Fibroblast of villous mesenchyme (primary cell): Measurements from ENCODE around the gene SOX13. TPM values are rescaled to one million over a fixed set of nuclear protein-coding genes. Genes with fewer than 3 reads are reported as not detected.
"Not testable (repeated sequence)": the region's sequence is repeated elsewhere in the genome, so short reads cannot be mapped to it uniquely, and the experiment has no call there.

Experiments used
- DNase-seq: peaks from one replicate; pipeline ENCODE4 v3.0.0-alpha.2; 2010; ENCODE audit warnings: low read depth
- H3K4me3 ChIP-seq: 2 replicates; pipeline ENCODE4 v1.5.1; 2011; ENCODE audit warnings: low read depth, mild to moderate bottlenecking, low read length
- CTCF ChIP-seq: IDR thresholded peaks from 2 replicates; pipeline ENCODE4 v1.5.1; 2012; ENCODE audit warnings: low read depth, mild to moderate bottlenecking, low read length; ENCODE audit not compliant: insufficient read depth
- total RNA-seq: library from RNA; depleted of rRNA; stranded (reverse); fragments of >200 nt; gene quantifications from 2 replicates; pipeline ENCODE4 v1.2.3, GENCODE V29; 2012

SOX13 gene
- total RNA-seq, 1 donor = 14.7 TPM

- no peak for TF ChIP-seq CTCF
- no peak for DNase-seq
- H3K4me3 ChIP-seq = no peak overlapping the region
Observed at GRCh38 chr1:204044448-204044847, 28.5 kb upstream of the SOX13 start.

GRCh38 chr1:204045430-204045829, 27.5 kb upstream of the SOX13 start:
- no peak for DNase-seq
- no peak for TF ChIP-seq CTCF
- H3K4me3 ChIP-seq = no peak overlapping the region

- H3K4me3 ChIP-seq = no peak overlapping the region
- TF ChIP-seq CTCF = no peak
- DNase-seq = no peak
Observed at GRCh38 chr1:204046346-204046745, 26.6 kb upstream of the SOX13 start.

- not testable (repeated sequence) for DNase-seq, H3K4me3 ChIP-seq
Observed at GRCh38 chr1:204048796-204049195, 24.1 kb upstream of the SOX13 start.

DNA sequence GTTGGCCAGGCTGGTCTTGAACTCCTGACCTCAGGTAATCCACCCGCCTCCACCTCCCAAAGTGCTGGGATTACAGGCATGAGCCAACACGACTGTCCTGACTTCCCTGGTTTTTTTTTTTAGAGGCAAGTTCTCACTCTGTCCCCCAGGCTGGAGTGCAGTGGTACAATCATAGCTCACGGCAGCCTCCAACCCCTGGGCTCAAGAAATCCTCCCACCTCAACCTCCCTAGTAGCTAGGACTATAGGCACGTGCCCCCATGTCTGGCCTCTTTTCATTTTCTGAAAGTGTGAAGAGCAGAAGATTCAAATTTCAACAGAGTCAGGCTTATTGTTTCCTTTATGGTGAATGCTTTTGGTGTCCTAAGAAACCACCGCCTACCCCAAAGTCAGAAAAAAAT, 21.7 kb upstream of the SOX13 start:
- no peak for TF ChIP-seq CTCF
- H3K4me3 ChIP-seq = no peak overlapping the region
- DNase-seq = no peak

- TF ChIP-seq CTCF = no peak
- DNase-seq = no peak
- H3K4me3 ChIP-seq = no peak overlapping the region
Observed at GRCh38 chr1:204051718-204052117, 21.2 kb upstream of the SOX13 start.

DNA sequence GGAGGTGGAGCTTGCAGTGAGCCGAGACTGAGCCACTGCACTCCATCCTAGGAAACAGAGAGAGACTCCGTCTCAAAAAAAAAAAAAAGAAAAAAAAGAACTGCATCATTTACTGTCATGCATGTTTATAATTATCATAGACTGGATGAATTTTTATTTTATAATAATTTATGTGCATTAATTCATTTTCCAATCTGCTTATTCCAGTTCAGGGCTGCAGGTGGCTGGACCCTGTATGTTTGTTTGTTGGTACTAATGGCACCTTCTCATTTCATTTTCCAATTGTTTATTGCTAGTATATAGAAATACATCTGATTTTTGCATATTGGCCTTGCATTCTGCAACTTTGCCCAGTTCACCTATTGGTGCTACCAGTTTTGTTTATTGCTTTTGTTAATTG, 19.0 kb upstream of the SOX13 start:
- DNase-seq = no peak
- TF ChIP-seq CTCF = no peak
- H3K4me3 ChIP-seq = no peak overlapping the region
